Lung microvascular endothelial cell (primary cell): Measurements from ENCODE around the gene SPRR2B. TPM values are rescaled to one million over a fixed set of nuclear protein-coding genes. Genes with fewer than 3 reads are reported as not detected.
A peak's percentile ranks its signal among the peaks of the same experiment; 100 is the strongest.
"Not testable (repeated sequence)": the region's sequence is repeated elsewhere in the genome, so short reads cannot be mapped to it uniquely, and the experiment has no call there.

ENCODE experiments used
- DNase-seq, 2 donors: peaks; one replicate each; pipeline versions ENCODE4 v3.0.0 to v3.0.0-alpha.2; 2010; ENCODE audit warnings: low read depth in 2 of 2
- total RNA-seq: library from RNA; depleted of rRNA; stranded (reverse); fragments of >200 nt; gene quantifications from 2 replicates; pipeline ENCODE4 v1.2.1, GENCODE V29; 2014

Gene SPRR2B
- total RNA-seq, 1 donor from 2014 or later: not detected

- DNase-seq: no peak
Observed at GRCh38 chr1:153035211-153035610, 36.2 kb downstream of the SPRR2B start.

- peak; percentile 0 to 35 for DNase-seq
Observed at GRCh38 chr1:153032677-153033308, 38.6 kb downstream of the SPRR2B start.

- no peak for DNase-seq
Observed at GRCh38 chr1:153032073-153032472, 39.3 kb downstream of the SPRR2B start.

GRCh38 chr1:153030895-153031294 lies 40.5 kb downstream of the SPRR2B start, which contains the start of gene SPRR1B:
SPRR1B (plus strand) TSS chr1:153031203; CDS start chr1:153032346, 1,143 bp downstream.
- DNase-seq: no peak

GRCh38 chr1:153028766-153029165 lies 42.6 kb downstream of the SPRR2B start:
- DNase-seq: no peak

- DNase-seq: no peak
Observed at GRCh38 chr1:153025797-153026196, 45.6 kb downstream of the SPRR2B start.

- DNase-seq: no peak
Observed at GRCh38 chr1:153024413-153024812, 47.0 kb downstream of the SPRR2B start.

GRCh38 chr1:153023109-153023508 lies 48.3 kb downstream of the SPRR2B start:
- no peak for DNase-seq

GRCh38 chr1:153022340-153022739 lies 49.1 kb downstream of the SPRR2B start:
- not testable (repeated sequence) for DNase-seq

- DNase-seq: not testable (repeated sequence)
Observed at GRCh38 chr1:153021829-153022228, 49.6 kb downstream of the SPRR2B start.

Other genes starting within 250 kb of the SPRR2B start
- gene LCE1A, start 244.1 kb downstream of the SPRR2B start, total RNA-seq: not detected in 2 replicates
- not detected in 2 replicates for gene LCE6A, start 228.8 kb downstream of the SPRR2B start, total RNA-seq
- not detected in 2 replicates for gene LCE7A, start 211.6 kb downstream of the SPRR2B start, total RNA-seq
- gene SMCP, start 193.3 kb downstream of the SPRR2B start, total RNA-seq: not detected in 2 replicates
- not detected in 2 replicates for gene IVL, start 163.1 kb downstream of the SPRR2B start, total RNA-seq
- not detected in 2 replicates for gene SPRR5, start 124.4 kb downstream of the SPRR2B start, total RNA-seq
- not detected in 2 replicates for gene SPRR4, start 101.0 kb downstream of the SPRR2B start, total RNA-seq
- not detected in 2 replicates for gene SPRR1A, start 87.5 kb downstream of the SPRR2B start, total RNA-seq
- gene SPRR3, start 69.9 kb downstream of the SPRR2B start, total RNA-seq: not detected in 2 replicates
- gene SPRR1B, start 40.4 kb downstream of the SPRR2B start, total RNA-seq: not detected in 2 replicates
- gene SPRR2D, start 30.5 kb downstream of the SPRR2B start, total RNA-seq: not detected in 2 replicates
- not detected in 2 replicates for gene SPRR2A, start 14.1 kb downstream of the SPRR2B start, total RNA-seq
- gene SPRR2E, start 22.9 kb upstream of the SPRR2B start, total RNA-seq: not detected in 2 replicates
- gene SPRR2F, start 41.9 kb upstream of the SPRR2B start, total RNA-seq: not detected in 2 replicates
- gene SPRR2G, start 79.3 kb upstream of the SPRR2B start, total RNA-seq: not detected in 2 replicates
- gene LELP1, start 131.8 kb upstream of the SPRR2B start, total RNA-seq: not detected in 2 replicates
- not detected in 2 replicates for gene PRR9, start 146.0 kb upstream of the SPRR2B start, total RNA-seq
- not detected in 2 replicates for gene LORICRIN, start 188.1 kb upstream of the SPRR2B start, total RNA-seq
- not detected in 2 replicates for gene PGLYRP3, start 241.3 kb upstream of the SPRR2B start, total RNA-seq